Lower leg skin (tissue), 3 donors: ENCODE measurements around the gene CAMK2B.

Experiments used
- POLR2A ChIP-seq, 2 donors: fragments of 450-650 bp; IDR thresholded peaks; one replicate each; pipeline ENCODE4 v1.6.1; 2016 to 2017; ENCODE audit warnings: antibody characterized with exemption in 2 of 2, mild to moderate bottlenecking in 1 of 2, moderate library complexity in 1 of 2
- TF ChIP-seq, protein P1 (sequence below), 3 donors: fragments of 450-650 bp; IDR thresholded peaks; one replicate each; pipeline ENCODE4 v1.5.1; 2016; ENCODE audit warnings: antibody characterized with exemption in 3 of 3, mild to moderate bottlenecking in 3 of 3, moderate library complexity in 2 of 3

DNA sequence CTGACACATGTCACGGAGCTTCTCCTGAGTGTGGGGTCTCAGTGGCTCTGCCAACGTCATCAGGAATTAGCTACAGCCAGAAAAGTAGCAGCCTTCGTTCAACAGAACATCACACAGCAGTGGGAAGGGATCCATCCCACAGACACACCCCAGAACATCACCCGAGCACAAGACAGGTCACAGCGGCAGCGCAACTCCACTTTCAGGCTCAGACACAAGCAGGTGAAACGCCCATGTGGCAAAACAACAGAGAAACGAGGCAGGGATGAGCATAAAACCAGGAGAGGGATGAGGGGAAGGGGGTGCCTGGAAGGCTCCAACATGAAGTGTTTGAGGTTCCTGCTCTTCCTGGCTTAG is 44.8 kb downstream of the CAMK2B start:
- TF ChIP-seq, protein P1, sequence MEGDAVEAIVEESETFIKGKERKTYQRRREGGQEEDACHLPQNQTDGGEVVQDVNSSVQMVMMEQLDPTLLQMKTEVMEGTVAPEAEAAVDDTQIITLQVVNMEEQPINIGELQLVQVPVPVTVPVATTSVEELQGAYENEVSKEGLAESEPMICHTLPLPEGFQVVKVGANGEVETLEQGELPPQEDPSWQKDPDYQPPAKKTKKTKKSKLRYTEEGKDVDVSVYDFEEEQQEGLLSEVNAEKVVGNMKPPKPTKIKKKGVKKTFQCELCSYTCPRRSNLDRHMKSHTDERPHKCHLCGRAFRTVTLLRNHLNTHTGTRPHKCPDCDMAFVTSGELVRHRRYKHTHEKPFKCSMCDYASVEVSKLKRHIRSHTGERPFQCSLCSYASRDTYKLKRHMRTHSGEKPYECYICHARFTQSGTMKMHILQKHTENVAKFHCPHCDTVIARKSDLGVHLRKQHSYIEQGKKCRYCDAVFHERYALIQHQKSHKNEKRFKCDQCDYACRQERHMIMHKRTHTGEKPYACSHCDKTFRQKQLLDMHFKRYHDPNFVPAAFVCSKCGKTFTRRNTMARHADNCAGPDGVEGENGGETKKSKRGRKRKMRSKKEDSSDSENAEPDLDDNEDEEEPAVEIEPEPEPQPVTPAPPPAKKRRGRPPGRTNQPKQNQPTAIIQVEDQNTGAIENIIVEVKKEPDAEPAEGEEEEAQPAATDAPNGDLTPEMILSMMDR (IDR thresholded peaks at IDR 0.05), result no peak
- no peak for TF ChIP-seq POLR2A (IDR thresholded peaks at IDR 0.05)
